ENCODE data around the gene GPX6. TPM values are rescaled to one million over a fixed set of nuclear protein-coding genes. Genes with fewer than 3 reads are reported as not detected.

GPX6 gene
- total and polyA plus RNA-seq, 8 donors = 0.71 to 2.0 (median 1.5) TPM; not detected in 2

- no peak for TF ChIP-seq CTCF (IDR thresholded peaks at IDR 0.05)
- intact Hi-C loops (cut with DNase I) = no loop called here
- H3K4me3 ChIP-seq = no peak overlapping the region
- H3K27ac ChIP-seq = no peak overlapping the region
- H3K4me1 ChIP-seq = no peaks in the 10 kb centered on the region
- no peaks in the 10 kb centered on the region for H3K9me3 ChIP-seq
- H3K36me3 ChIP-seq = no peaks in the 10 kb centered on the region
- no peak for DNase-seq
- H3K27me3 ChIP-seq = peaks cover 0 to 14% of the 10 kb centered on the region in 2 donors
- no peak for ATAC-seq
Observed at GRCh38 chr6:28497893-28498292, 17.7 kb downstream of the GPX6 start.

GRCh38 chr6:28497306-28497705, 18.3 kb downstream of the GPX6 start:
- DNase-seq (no peak), ATAC-seq (no peak)
- H3K36me3 ChIP-seq = no peaks in the 10 kb centered on the region
- peaks cover 0 to 19% of the 10 kb centered on the region in 2 donors for H3K27me3 ChIP-seq
- no peaks in the 10 kb centered on the region for H3K9me3 ChIP-seq
- H3K27ac ChIP-seq = no peak overlapping the region
- intact Hi-C loops (cut with DNase I) = no loop called here
- no peaks in the 10 kb centered on the region for H3K4me1 ChIP-seq
- no peak overlapping the region for H3K4me3 ChIP-seq
- no peak for TF ChIP-seq CTCF (IDR thresholded peaks at IDR 0.05)

- intact Hi-C loops (cut with DNase I) = no loop called here
- no peak for TF ChIP-seq CTCF (IDR thresholded peaks at IDR 0.05)
- Histone ChIP-seq H3K4me1 (no peaks in the 10 kb centered on the region), H3K9me3 (no peaks in the 10 kb centered on the region), H3K27ac (no peak overlapping the region), H3K27me3 (peaks cover 0 to 30% of the 10 kb centered on the region in 2 donors), H3K4me3 (no peak overlapping the region), H3K36me3 (no peaks in the 10 kb centered on the region)
- ATAC-seq = no peak
- peak in 1 of 4 donors; percentile 24 for DNase-seq
Observed at GRCh38 chr6:28496099-28496779, 19.4 kb downstream of the GPX6 start.

GRCh38 chr6:28491984-28492317, 23.6 kb downstream of the GPX6 start:
- intact Hi-C loops (cut with DNase I) = no loop called here
- TF ChIP-seq CTCF (IDR thresholded peaks at IDR 0.05) = no peak

GRCh38 chr6:28490205-28490890, 25.2 kb downstream of the GPX6 start:
- no peaks in the 10 kb centered on the region for H3K4me1 ChIP-seq
- intact Hi-C loops (cut with DNase I) = no loop called here
- H3K27ac ChIP-seq = peak overlapping the region; percentile 65 to 72
- ATAC-seq = peak; percentile 56
- peaks cover 0 to 70% of the 10 kb centered on the region in 2 donors for H3K27me3 ChIP-seq
- no peaks in the 10 kb centered on the region for H3K9me3 ChIP-seq
- H3K4me3 ChIP-seq = peak overlapping the region; percentile 21 to 31
- H3K36me3 ChIP-seq = no peaks in the 10 kb centered on the region
- peak in 1 of 4 donors; percentile 52 for DNase-seq
- TF ChIP-seq CTCF (IDR thresholded peaks at IDR 0.05) = no peak

More at GRCh38 chr6:28491984-28492317, 23.6 kb downstream of the GPX6 start:
- Histone ChIP-seq H3K9me3 (no peaks in the 10 kb centered on the region), H3K27me3 (peaks cover 0 to 73% of the 10 kb centered on the region in 2 donors), H3K4me1 (no peaks in the 10 kb centered on the region), H3K27ac (no peak overlapping the region), H3K4me3 (no peak overlapping the region), H3K36me3 (no peaks in the 10 kb centered on the region)
- ATAC-seq = no peak
- DNase-seq = no peak
